K562 (cell line): ENCODE results near the gene PLAC8. TPM values are rescaled to one million over a fixed set of nuclear protein-coding genes. Genes with fewer than 3 reads are reported as not detected.

Experiments used
- ATAC-seq: fragments of 200-7000 bp; cut with Tn5 transposase; 3 replicates; pipeline ENCODE4 v1.9.1; 2020; ENCODE audit warnings: moderate library complexity
- BruUV-seq: library from RNA; stranded (reverse); fragments of 400-500 nt; replicated peaks from 2 replicates; lab custom pipeline; 2021; lab: Mats Ljungman, UMichigan
- CTCF ChIA-PET: fragments of 300-600 bp; formaldehyde crosslinking; extraction: SDS; loops from one replicate; lab custom pipeline; 2021; ENCODE audit warnings: low intra/inter-chr PET ratio; lab: Yijun Ruan, JAX
- POLR2A ChIA-PET: fragments of 300-600, 350-650 bp; sonication (Branson Sonifier 250); formaldehyde crosslinking; extraction: SDS; loops from one replicate; lab custom pipeline; 2021; ENCODE audit warnings: antibody characterized with exemption, inconsistent platforms; lab: Yijun Ruan, JAX
- DNase-seq, 4 experiments: peaks; one replicate each; pipeline versions ENCODE4 v3.0.0 to v3.0.0-alpha.2; 2011 to 2018; ENCODE audit warnings: low spot score in 3 of 4, mixed read lengths in 3 of 4; ENCODE audit errors: extremely low read depth in 1 of 4
- FAIRE-seq: peaks from 2 replicates; lab custom pipeline; 2011; peaks lifted over from hg19 to GRCh38; lab: Jason Lieb, UNC
- H2AFZ ChIP-seq: 2 replicates; pipeline ENCODE4 v1.6.0; 2011; ENCODE audit warnings: low read depth, low read length, control low read depth, inconsistent platforms
- H3K27ac ChIP-seq: fragments of 200-600 bp; 3 replicates; pipeline ENCODE4 v1.8.0; 2011; ENCODE audit warnings: low read depth, mild to moderate bottlenecking, control low read depth, inconsistent platforms, low read length, moderate library complexity, mixed read lengths; ENCODE audit errors: extremely low read depth
- H3K27me3 ChIP-seq, 2 experiments: fragments of 300-600 bp in 1 of 2; 2 replicates in 1 of 2; 3 replicates in 1 of 2; pipeline versions ENCODE4 v1.6.0 to v1.8.0; 2011; ENCODE audit warnings: inconsistent platforms in 2 of 2, low read length in 2 of 2, mild to moderate bottlenecking in 1 of 2, mixed read lengths in 1 of 2, moderate library complexity in 1 of 2; ENCODE audit not compliant: control insufficient read depth in 2 of 2, insufficient read depth in 2 of 2
- H3K36me3 ChIP-seq: fragments of 300-600 bp; 3 replicates; pipeline ENCODE4 v1.8.0; 2011; ENCODE audit warnings: mild to moderate bottlenecking, low read length, inconsistent platforms; ENCODE audit not compliant: control insufficient read depth, insufficient read depth
- H3K4me1 ChIP-seq, 2 experiments: fragments of 200-600 bp in 1 of 2; replicated peaks in 1 of 2; 2 replicates in 1 of 2; 3 replicates in 1 of 2; pipeline versions ENCODE4 v1.5.1 to v1.8.0; 2011; ENCODE audit warnings: inconsistent platforms in 2 of 2, low read length in 2 of 2, mild to moderate bottlenecking in 1 of 2, mixed read lengths in 1 of 2, moderate library complexity in 1 of 2; ENCODE audit not compliant: control insufficient read depth in 2 of 2, insufficient read depth in 2 of 2
- H3K4me2 ChIP-seq: 2 replicates; pipeline ENCODE4 v1.6.1; 2011; ENCODE audit warnings: low read length, control low read depth, inconsistent platforms, mixed read lengths; ENCODE audit not compliant: insufficient read depth
- H3K4me3 ChIP-seq: fragments of 200-600 bp; sonication (generic), shearing (Covaris generic); 2 replicates; pipeline ENCODE4 v1.5.1; 2016; ENCODE audit warnings: control low read depth, inconsistent platforms
- H3K79me2 ChIP-seq: fragments of 200-600 bp; 3 replicates; pipeline ENCODE4 v1.8.0; 2011; ENCODE audit warnings: low read length, inconsistent platforms; ENCODE audit not compliant: control insufficient read depth, insufficient read depth
- H3K9ac ChIP-seq, 2 experiments: 2 replicates each; pipeline versions ENCODE4 v1.6.0 to v1.6.1; 2011; ENCODE audit warnings: low read depth in 2 of 2, low read length in 2 of 2, control low read depth in 1 of 2, inconsistent platforms in 1 of 2, mild to moderate bottlenecking in 1 of 2, mixed read lengths in 1 of 2; ENCODE audit not compliant: insufficient read depth in 1 of 2
- H3K9me1 ChIP-seq: one replicate; pipeline ENCODE4 v1.6.0; 2011; ENCODE audit warnings: inconsistent platforms, mild to moderate bottlenecking, low read length, moderate library complexity; ENCODE audit not compliant: control insufficient read depth, insufficient read depth
- H3K9me3 ChIP-seq: replicated peaks from 2 replicates; pipeline ENCODE4 v1.5.1; 2011; ENCODE audit warnings: low read depth, low read length, inconsistent platforms; ENCODE audit not compliant: control insufficient read depth, insufficient read depth
- H4K20me1 ChIP-seq: replicated peaks from 2 replicates; pipeline ENCODE4 v1.6.1; 2011; ENCODE audit warnings: low read length, inconsistent platforms, mixed read lengths; ENCODE audit not compliant: control insufficient read depth, insufficient read depth
- BCOR ChIP-seq: fragments of 450-650 bp; IDR thresholded peaks from 2 replicates; pipeline ENCODE4 v1.6.1; 2016
- CUX1 ChIP-seq: fragments of 200-800 bp; sonication (Bioruptor generic); IDR thresholded peaks from 2 replicates; pipeline ENCODE4 v1.6.1; 2016; ENCODE audit warnings: missing genetic modification characterization, missing compliant biosample characterization
- DLX4 ChIP-seq: fragments of 250-450 bp; sonication (Bioruptor Pico); IDR thresholded peaks from 2 replicates; pipeline ENCODE4 v1.6.1; 2021; ENCODE audit warnings: mild to moderate bottlenecking
- ILK ChIP-seq: fragments of 450-650 bp; IDR thresholded peaks from 2 replicates; pipeline ENCODE4 v1.6.1; 2016; ENCODE audit warnings: missing genetic modification characterization, low read depth, mild to moderate bottlenecking, missing compliant biosample characterization, moderate library complexity, borderline replicate concordance
- KAT2B ChIP-seq: IDR thresholded peaks from one replicate; pipeline ENCODE4 v1.6.1; 2012; ENCODE audit warnings: low read depth, mild to moderate bottlenecking, control low read depth, inconsistent platforms, low read length, moderate library complexity
- MAFG ChIP-seq: fragments of 450-650 bp; conservative IDR thresholded peaks from 2 replicates; pipeline ENCODE4 v1.6.1; 2016; ENCODE audit warnings: missing genetic modification characterization, missing compliant biosample characterization
- MXD1 ChIP-seq: fragments of 250-450 bp; sonication (Bioruptor Pico); IDR thresholded peaks from 2 replicates; pipeline ENCODE4 v1.8.0; 2021; ENCODE audit warnings: borderline replicate concordance, mild to moderate bottlenecking, moderate library complexity; ENCODE audit not compliant: poor library complexity, severe bottlenecking
- MYBL2 ChIP-seq, 2 experiments: fragments of 450-650 bp in 1 of 2; sonication (generic) in 1 of 2; formaldehyde crosslinking in 1 of 2; IDR thresholded peaks; 2 replicates each; pipeline versions ENCODE4 v1.6.1 to v1.8.1; 2017 to 2022; ENCODE audit warnings: borderline replicate concordance in 1 of 2, inconsistent platforms in 1 of 2, low read depth in 1 of 2, mild to moderate bottlenecking in 1 of 2, missing genetic modification reagents in 1 of 2, moderate library complexity in 1 of 2
- PYGO2 ChIP-seq: fragments of 450-650 bp; IDR thresholded peaks from 2 replicates; pipeline ENCODE4 v1.6.1; 2016; ENCODE audit warnings: mild to moderate bottlenecking, missing genetic modification characterization, moderate library complexity, missing compliant biosample characterization
- RBBP5 ChIP-seq: fragments of 200-600 bp; sonication (generic); IDR thresholded peaks from 2 replicates; pipeline ENCODE4 v1.6.1; 2012; ENCODE audit warnings: borderline replicate concordance, mild to moderate bottlenecking, low read length, control low read depth, inconsistent platforms; ENCODE audit not compliant: insufficient read depth, poor library complexity, severe bottlenecking
- RFX5 ChIP-seq: IDR thresholded peaks from 2 replicates; pipeline ENCODE4 v1.6.1; 2011; ENCODE audit warnings: low read depth, mild to moderate bottlenecking, improper control_type of control experiment, low read length
- SIN3A ChIP-seq, 2 experiments: fragments of 150-350 bp in 1 of 2; IDR thresholded peaks; 2 replicates each; pipeline ENCODE4 v1.6.1; 2011 to 2016; ENCODE audit warnings: borderline replicate concordance in 2 of 2, low read depth in 2 of 2, low read length in 2 of 2, mild to moderate bottlenecking in 2 of 2, moderate library complexity in 2 of 2; ENCODE audit not compliant: control insufficient read depth in 1 of 2
- STAT5A ChIP-seq: IDR thresholded peaks from 2 replicates; pipeline ENCODE4 v1.6.1; 2012; ENCODE audit warnings: low read length, inconsistent platforms, borderline replicate concordance
- TARDBP ChIP-seq: fragments of 450-650 bp; IDR thresholded peaks from 2 replicates; pipeline ENCODE4 v1.6.1; 2016
- TCF7L2 ChIP-seq: fragments of 150-350 bp; IDR thresholded peaks from 2 replicates; pipeline ENCODE4 v1.6.1; 2016; ENCODE audit warnings: low read depth, mild to moderate bottlenecking, low read length, moderate library complexity
- ZNF175 ChIP-seq: fragments of 200-800 bp; sonication (Bioruptor generic); IDR thresholded peaks from 2 replicates; pipeline ENCODE4 v1.6.1; 2016; ENCODE audit warnings: low read depth, mild to moderate bottlenecking, missing genetic modification characterization, missing compliant biosample characterization
- ZNF778 ChIP-seq: fragments of 450-650 bp; formaldehyde crosslinking; IDR thresholded peaks from 2 replicates; pipeline ENCODE4 v1.4.0; 2020; ENCODE audit warnings: mild to moderate bottlenecking, moderate library complexity
- WGBS: fragments of 100-300 bp; shearing (Covaris generic); methylation state at CpG from one replicate; pipeline ENCODE4 v1.1.6; 2016; ENCODE audit warnings: low coverage, mixed read lengths; ENCODE audit not compliant: insufficient coverage; ENCODE audit errors: missing lambda C conversion rate; 5-methylcytosine and 5-hydroxymethylcytosine counted together
- in situ Hi-C: fragments of 300-500 bp; cut with MboI; formaldehyde crosslinking; loops from 4 replicates; pipeline ENCODE4 v1.15.0; 2018; ENCODE audit warnings: inconsistent platforms, mixed read lengths
- intact Hi-C: fragments of 100-400 bp; cut with micrococcal nuclease; formaldehyde crosslinking; loops from 2 replicates; pipeline ENCODE4 v1.14.2; 2022
- polyA plus RNA-seq, 8 experiments: library from polyadenylated mRNA; depleted of rRNA in 4 of 8; stranded (reverse) in 5 of 8; unstranded in 3 of 8; fragments of >200 nt; fragmentation: Nextera tagmentation in 2 of 8; fragmentation: Illumina TruSeq in 1 of 8; extraction: Ambion mirVana in 2 of 8; extraction: Trizol in 1 of 8; gene quantifications; 2 replicates each; pipeline versions ENCODE4 v1.2.1 to v1.2.3, GENCODE V29; 2011 to 2014; ENCODE audit warnings: inconsistent platforms in 1 of 8, missing spikeins in 1 of 8
- total RNA-seq, 7 experiments: library from RNA; depleted of rRNA in 6 of 7; stranded (reverse); fragments of >200 nt in 6 of 7; fragmentation: Illumina TruSeq in 2 of 7; extraction: Trizol in 2 of 7; gene quantifications; 2 replicates each; pipeline versions ENCODE4 v1.2.1 to v1.2.3, GENCODE V29; 2011 to 2021; ENCODE audit warnings: low replicate concordance in 1 of 7

The PLAC8 gene
- total and polyA plus RNA-seq, 9 of the 15 experiments (the other 6 are each of a cell fraction or from before 2014, with no cell fraction given), result 0.27 to 0.51 TPM; not detected in 7

- H3K4me2 ChIP-seq, result no peak overlapping the region
- FAIRE-seq (no peak), ATAC-seq (no peak), DNase-seq (no peak)
- H3K4me3 ChIP-seq, result no peak overlapping the region
- POLR2A ChIA-PET, result no interaction called here
- H3K9me1 ChIP-seq, result no peaks in the 10 kb centered on the region
- no peaks in the 10 kb centered on the region; the same call in 1 of the 2 replicates for H3K9me3 ChIP-seq
- BruUV-seq, result no TSS peak
- intact Hi-C loops (no loop called here), in situ Hi-C loops (no loop called here)
- CTCF ChIA-PET, result no interaction called here
- H3K9ac ChIP-seq, result no peak overlapping the region
- no peak overlapping the region for H3K27ac ChIP-seq
- no peaks in the 10 kb centered on the region for H3K79me2 ChIP-seq
- WGBS, result 23% methylated on average over 4 of the region's 4 CpGs
- H4K20me1 ChIP-seq, result no peaks in the 10 kb centered on the region
- H3K27me3 ChIP-seq, result no peaks in the 10 kb centered on the region
- H3K36me3 ChIP-seq, result no peaks in the 10 kb centered on the region
- no peaks in the 10 kb centered on the region; a peak in 1 of 5 replicates for H3K4me1 ChIP-seq
- H2AFZ ChIP-seq, result no peak overlapping the region
- no peak for TF ChIP-seq ILK
- TF ChIP-seq RFX5, result no peak
- no peak for TF ChIP-seq MYBL2 (IDR thresholded peaks at IDR 0.05; ENCODE audit: low read depth)
- no peak for TF ChIP-seq MYBL2 (CRISPR knock-in tag; IDR thresholded peaks at IDR 0.05; ENCODE audit: borderline replicate concordance)
- TF ChIP-seq SIN3A (IDR thresholded peaks at IDR 0.05; ENCODE audit: borderline replicate concordance in 2 of 2, control insufficient read depth in 1 of 2, low read depth in 2 of 2, low read length in 2 of 2), result no peak
- no peak for TF ChIP-seq ZNF778 (CRISPR knock-in tag)
- no peak for TF ChIP-seq STAT5A
- no peak for TF ChIP-seq ZNF175 (CRISPR knock-in tag)
- no peak for TF ChIP-seq CUX1
- no peak for TF ChIP-seq KAT2B
- no peak for TF ChIP-seq PYGO2 (tag)
- TF ChIP-seq DLX4, result no peak
- no peak for TF ChIP-seq TCF7L2
- no peak for TF ChIP-seq MAFG (tag)
- no peak for TF ChIP-seq TARDBP
- no peak for TF ChIP-seq BCOR
- no peak for TF ChIP-seq MXD1 (CRISPR knock-in tag)
- TF ChIP-seq RBBP5, result no peak
Observed at GRCh38 chr4:83082777-83083176, 31.8 kb downstream of the PLAC8 start.
